Epithelial cell of esophagus (primary cell): Measurements from ENCODE around the gene KIAA0825.

Experiments used
- DNase-seq: peaks from one replicate; pipeline ENCODE4 v3.0.0; 2010; ENCODE audit warnings: low read depth
- H3K4me3 ChIP-seq: 2 replicates; pipeline ENCODE4 v1.5.1; 2011; ENCODE audit warnings: mild to moderate bottlenecking, low read length, control low read depth
- TF ChIP-seq, protein P1 (sequence below): IDR thresholded peaks from 2 replicates; pipeline ENCODE4 v1.5.1; 2011; ENCODE audit warnings: low read depth, mild to moderate bottlenecking, low read length, control low read depth, inconsistent platforms; ENCODE audit not compliant: insufficient read depth; ENCODE audit errors: missing control alignments

Gene KIAA0825

GRCh38 chr5:94313188-94313587 is 305.2 kb downstream of the KIAA0825 start:
- TF ChIP-seq, protein P1, sequence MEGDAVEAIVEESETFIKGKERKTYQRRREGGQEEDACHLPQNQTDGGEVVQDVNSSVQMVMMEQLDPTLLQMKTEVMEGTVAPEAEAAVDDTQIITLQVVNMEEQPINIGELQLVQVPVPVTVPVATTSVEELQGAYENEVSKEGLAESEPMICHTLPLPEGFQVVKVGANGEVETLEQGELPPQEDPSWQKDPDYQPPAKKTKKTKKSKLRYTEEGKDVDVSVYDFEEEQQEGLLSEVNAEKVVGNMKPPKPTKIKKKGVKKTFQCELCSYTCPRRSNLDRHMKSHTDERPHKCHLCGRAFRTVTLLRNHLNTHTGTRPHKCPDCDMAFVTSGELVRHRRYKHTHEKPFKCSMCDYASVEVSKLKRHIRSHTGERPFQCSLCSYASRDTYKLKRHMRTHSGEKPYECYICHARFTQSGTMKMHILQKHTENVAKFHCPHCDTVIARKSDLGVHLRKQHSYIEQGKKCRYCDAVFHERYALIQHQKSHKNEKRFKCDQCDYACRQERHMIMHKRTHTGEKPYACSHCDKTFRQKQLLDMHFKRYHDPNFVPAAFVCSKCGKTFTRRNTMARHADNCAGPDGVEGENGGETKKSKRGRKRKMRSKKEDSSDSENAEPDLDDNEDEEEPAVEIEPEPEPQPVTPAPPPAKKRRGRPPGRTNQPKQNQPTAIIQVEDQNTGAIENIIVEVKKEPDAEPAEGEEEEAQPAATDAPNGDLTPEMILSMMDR, result no peak
- no peak for DNase-seq
- H3K4me3 ChIP-seq, result no peak overlapping the region

- TF ChIP-seq, protein P1, result no peak
These were observed 306.1 kb downstream of the KIAA0825 start for GRCh38 chr5:94312298-94312697.

GRCh38 chr5:94310833-94311232 is 307.6 kb downstream of the KIAA0825 start:
- H3K4me3 ChIP-seq, result no peak overlapping the region
- TF ChIP-seq, protein P1, result no peak
- no peak for DNase-seq

More at GRCh38 chr5:94312298-94312697, 306.1 kb downstream of the KIAA0825 start:
- DNase-seq, result peak; percentile 2
- H3K4me3 ChIP-seq, result no peak overlapping the region

DNA sequence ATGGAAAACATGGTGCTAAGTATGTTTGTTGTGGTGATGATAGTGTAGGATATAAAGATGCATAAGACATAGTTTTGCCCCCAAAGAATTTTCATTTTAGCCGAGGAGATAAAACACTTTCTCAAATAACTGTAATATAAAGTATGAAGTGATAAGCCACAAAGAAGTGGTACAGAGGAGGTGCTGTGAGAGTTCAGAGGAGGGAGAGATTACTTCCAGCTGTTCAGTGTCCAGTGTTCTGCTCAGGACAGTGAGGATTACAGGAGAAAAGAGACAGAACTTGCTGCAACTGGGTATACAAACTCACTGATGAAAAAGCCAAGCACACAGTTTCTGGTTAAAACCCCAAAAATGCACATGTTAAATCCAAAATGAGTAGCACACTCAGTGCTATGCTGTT is 309.3 kb downstream of the KIAA0825 start:
- no peak for DNase-seq
- TF ChIP-seq, protein P1, result no peak
- no peak overlapping the region for H3K4me3 ChIP-seq

DNA sequence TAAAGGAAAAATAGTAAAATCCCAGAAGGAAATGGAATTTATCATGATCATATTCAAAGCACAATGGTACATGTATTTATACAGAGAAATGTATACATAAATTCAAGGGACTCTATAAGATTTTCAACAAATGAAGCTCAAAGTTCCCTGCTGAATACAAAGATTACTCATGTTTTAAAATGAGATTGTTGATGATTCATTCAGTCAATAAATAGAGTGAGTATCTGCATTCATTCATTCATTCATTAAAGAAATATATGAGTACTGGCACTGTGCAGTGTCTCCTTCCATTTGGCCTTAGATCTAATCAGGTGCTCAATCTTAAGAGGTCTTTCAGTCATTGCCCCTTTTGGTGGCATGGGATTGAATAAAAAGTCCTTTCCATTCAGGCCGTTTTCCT is 310.0 kb downstream of the KIAA0825 start:
- DNase-seq, result peak; percentile 29
- no peak overlapping the region for H3K4me3 ChIP-seq
- TF ChIP-seq, protein P1, result no peak

GRCh38 chr5:94304146-94304545 is 314.3 kb downstream of the KIAA0825 start:
- DNase-seq, result no peak
- TF ChIP-seq, protein P1, result no peak
- no peak overlapping the region for H3K4me3 ChIP-seq

DNA sequence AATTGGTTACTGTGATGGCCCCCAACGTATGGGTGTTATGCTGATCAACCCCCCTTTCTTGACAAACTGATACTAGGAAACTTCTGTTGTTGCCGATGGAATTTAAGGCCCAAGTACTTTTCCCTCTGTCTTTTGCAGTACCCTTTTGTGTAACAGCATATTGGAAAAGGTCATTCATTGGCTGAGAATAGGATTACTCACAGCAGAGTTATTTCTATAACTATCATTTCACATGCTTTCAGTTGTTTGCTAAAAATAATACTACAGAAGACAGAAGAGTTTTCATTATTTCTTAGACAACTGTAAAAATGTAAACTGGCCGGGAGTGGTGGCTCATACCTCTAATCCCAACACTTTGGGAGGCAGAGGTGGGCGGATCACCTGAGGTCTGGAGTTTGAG is 329.5 kb downstream of the KIAA0825 start:
- DNase-seq, result no peak

More for the DNA sequence above, 329.5 kb downstream of the KIAA0825 start:
- TF ChIP-seq, protein P1, result no peak
- H3K4me3 ChIP-seq, result no peak overlapping the region
